Measurements from ENCODE around the gene CACNA2D3. TPM values are rescaled to one million over a fixed set of nuclear protein-coding genes. Genes with fewer than 3 reads are reported as not detected.

Gene CACNA2D3
- total and polyA plus RNA-seq, 4 donors: 0.38 to 2.5 (median 1.1) TPM

GRCh38 chr3:54235998-54236397 is 113.6 kb downstream of the CACNA2D3 start:
- H3K27me3 ChIP-seq (ENCODE audit: control insufficient read depth in 3 of 3, insufficient read depth in 3 of 3, low read length in 2 of 3): peaks cover 0 to 3% (median 0%) of the 10 kb centered on the region in 3 donors
- ATAC-seq (ENCODE audit: insufficient read depth, low FRiP score): no peak
- H3K4me1 ChIP-seq (ENCODE audit: control insufficient read depth in 5 of 5, insufficient read depth in 5 of 5, low read length in 5 of 5): no peaks in the 10 kb centered on the region

DNA sequence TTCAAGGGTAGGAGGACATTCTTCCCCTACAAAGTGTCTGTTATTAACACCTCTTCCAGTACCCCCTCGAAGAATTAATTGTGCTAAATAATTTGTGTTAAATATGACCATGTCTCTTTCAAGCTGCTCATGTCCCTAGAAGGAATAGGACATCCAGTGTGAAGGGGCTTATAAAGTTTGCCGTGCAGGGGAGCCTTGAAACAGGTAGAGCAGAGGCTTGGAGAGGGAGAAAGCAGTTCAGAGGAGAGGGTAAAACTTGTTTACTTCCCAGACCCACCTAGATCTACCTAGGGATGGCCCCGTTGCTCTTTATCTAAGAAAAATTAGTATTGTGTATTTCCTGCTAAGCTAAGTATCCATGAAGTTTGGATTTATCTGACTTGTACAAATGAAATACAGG is 114.8 kb downstream of the CACNA2D3 start:
- DNase-seq (no peak), ATAC-seq (ENCODE audit: insufficient read depth, low FRiP score) (no peak)
- Histone ChIP-seq H3K27ac (ENCODE audit: low read depth in 1 of 2, low read length in 1 of 2) (no peak overlapping the region), H3K9me3 (ENCODE audit: control insufficient read depth in 4 of 4, insufficient read depth in 3 of 4, low read length in 3 of 4) (peaks cover 0 to 2% (median 0%) of the 10 kb centered on the region in 4 donors), H3K9ac (ENCODE audit: insufficient read depth in 1 of 2, low read length in 2 of 2) (no peak overlapping the region), H3K4me3 (no peak overlapping the region), H3K4me1 (ENCODE audit: control insufficient read depth in 5 of 5, insufficient read depth in 5 of 5, low read length in 5 of 5) (no peaks in the 10 kb centered on the region), H3K36me3 (ENCODE audit: control insufficient read depth in 4 of 4, insufficient read depth in 4 of 4, low read length in 4 of 4) (no peaks in the 10 kb centered on the region), H3K27me3 (ENCODE audit: control insufficient read depth in 3 of 3, insufficient read depth in 3 of 3, low read length in 2 of 3) (no peaks in the 10 kb centered on the region)
- WGBS, 2 donors: 61 to 71% methylated on average over 3 of the region's 3 CpGs
- TF ChIP-seq, protein P1, sequence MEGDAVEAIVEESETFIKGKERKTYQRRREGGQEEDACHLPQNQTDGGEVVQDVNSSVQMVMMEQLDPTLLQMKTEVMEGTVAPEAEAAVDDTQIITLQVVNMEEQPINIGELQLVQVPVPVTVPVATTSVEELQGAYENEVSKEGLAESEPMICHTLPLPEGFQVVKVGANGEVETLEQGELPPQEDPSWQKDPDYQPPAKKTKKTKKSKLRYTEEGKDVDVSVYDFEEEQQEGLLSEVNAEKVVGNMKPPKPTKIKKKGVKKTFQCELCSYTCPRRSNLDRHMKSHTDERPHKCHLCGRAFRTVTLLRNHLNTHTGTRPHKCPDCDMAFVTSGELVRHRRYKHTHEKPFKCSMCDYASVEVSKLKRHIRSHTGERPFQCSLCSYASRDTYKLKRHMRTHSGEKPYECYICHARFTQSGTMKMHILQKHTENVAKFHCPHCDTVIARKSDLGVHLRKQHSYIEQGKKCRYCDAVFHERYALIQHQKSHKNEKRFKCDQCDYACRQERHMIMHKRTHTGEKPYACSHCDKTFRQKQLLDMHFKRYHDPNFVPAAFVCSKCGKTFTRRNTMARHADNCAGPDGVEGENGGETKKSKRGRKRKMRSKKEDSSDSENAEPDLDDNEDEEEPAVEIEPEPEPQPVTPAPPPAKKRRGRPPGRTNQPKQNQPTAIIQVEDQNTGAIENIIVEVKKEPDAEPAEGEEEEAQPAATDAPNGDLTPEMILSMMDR (IDR thresholded peaks at IDR 0.05; ENCODE audit: control extremely low read depth, extremely low read depth): no peak

More at GRCh38 chr3:54235998-54236397, 113.6 kb downstream of the CACNA2D3 start:
- TF ChIP-seq, protein P1 (IDR thresholded peaks at IDR 0.05; ENCODE audit: control extremely low read depth, extremely low read depth): no peak
- H3K36me3 ChIP-seq (ENCODE audit: control insufficient read depth in 4 of 4, insufficient read depth in 4 of 4, low read length in 4 of 4): no peaks in the 10 kb centered on the region
- no peak overlapping the region for H3K4me3 ChIP-seq
- H3K27ac ChIP-seq (ENCODE audit: low read depth in 1 of 2, low read length in 1 of 2): no peak overlapping the region
- DNase-seq: no peak
- H3K9me3 ChIP-seq (ENCODE audit: control insufficient read depth in 4 of 4, insufficient read depth in 3 of 4, low read length in 3 of 4): no peaks in the 10 kb centered on the region
- no peak overlapping the region for H3K9ac ChIP-seq (ENCODE audit: insufficient read depth in 1 of 2, low read length in 2 of 2)
- 82 to 87% methylated on average over 4 of the region's 4 CpGs for WGBS, 2 donors

GRCh38 chr3:54237788-54238502 is 115.6 kb downstream of the CACNA2D3 start:
- Histone ChIP-seq H3K27me3 (ENCODE audit: control insufficient read depth in 3 of 3, insufficient read depth in 3 of 3, low read length in 2 of 3) (no peaks in the 10 kb centered on the region), H3K4me1 (ENCODE audit: control insufficient read depth in 5 of 5, insufficient read depth in 5 of 5, low read length in 5 of 5) (no peaks in the 10 kb centered on the region), H3K9ac (ENCODE audit: insufficient read depth in 1 of 2, low read length in 2 of 2) (no peak overlapping the region), H3K36me3 (ENCODE audit: control insufficient read depth in 4 of 4, insufficient read depth in 4 of 4, low read length in 4 of 4) (no peaks in the 10 kb centered on the region), H3K9me3 (ENCODE audit: control insufficient read depth in 4 of 4, insufficient read depth in 3 of 4, low read length in 3 of 4) (peaks cover 0 to 2% (median 0%) of the 10 kb centered on the region in 4 donors), H3K27ac (ENCODE audit: low read depth in 1 of 2, low read length in 1 of 2) (no peak overlapping the region), H3K4me3 (no peak overlapping the region)
- DNase-seq (no peak), ATAC-seq (ENCODE audit: insufficient read depth, low FRiP score) (no peak)
- TF ChIP-seq, protein P1 (IDR thresholded peaks at IDR 0.05; ENCODE audit: control extremely low read depth, extremely low read depth): no peak
- 79 to 88% methylated on average over 4 of the region's 4 CpGs for WGBS, 2 donors
